Measurements from ENCODE around the gene NCK1. TPM values are rescaled to one million over a fixed set of nuclear protein-coding genes. Genes with fewer than 3 reads are reported as not detected.
"Not testable (repeated sequence)": the region's sequence is repeated elsewhere in the genome, so short reads cannot be mapped to it uniquely, and the experiment has no call there.

The NCK1 gene
- total and polyA plus RNA-seq, 2 donors: 45.2 to 70.2 TPM

GRCh38 chr3:136844724-136845123, 17.3 kb upstream of the NCK1 start:
- H3K4me1 ChIP-seq (ENCODE audit: control insufficient read depth in 2 of 2, insufficient read depth in 2 of 2, low read length in 2 of 2): peaks cover 0 to 1% of the 10 kb centered on the region in 2 donors
- no peak for DNase-seq (ENCODE audit: low read depth in 6 of 9, low spot score in 9 of 9)
- 96% methylated on average over 1 of the region's 1 CpG for WGBS
- no peak overlapping the region for H3K4me3 ChIP-seq (ENCODE audit: low read length in 2 of 2)
- H3K27ac ChIP-seq (ENCODE audit: low read depth in 1 of 2, low read length in 1 of 2): no peak overlapping the region
- H3K27me3 ChIP-seq (ENCODE audit: control insufficient read depth in 2 of 2, insufficient read depth in 1 of 2, low read length in 1 of 2): no peaks in the 10 kb centered on the region
- H3K36me3 ChIP-seq (ENCODE audit: control insufficient read depth in 2 of 2, insufficient read depth in 2 of 2, low read length in 1 of 2): peaks cover 13 to 21% of the 10 kb centered on the region in 2 donors
- H3K9me3 ChIP-seq (ENCODE audit: control insufficient read depth in 2 of 2, insufficient read depth in 1 of 2, low read length in 1 of 2): no peaks in the 10 kb centered on the region

- Histone ChIP-seq H3K9me3 (ENCODE audit: control insufficient read depth in 2 of 2, insufficient read depth in 1 of 2, low read length in 1 of 2) (no peaks in the 10 kb centered on the region), H3K4me1 (ENCODE audit: control insufficient read depth in 2 of 2, insufficient read depth in 2 of 2, low read length in 2 of 2) (no peaks in the 10 kb centered on the region), H3K27me3 (ENCODE audit: control insufficient read depth in 2 of 2, insufficient read depth in 1 of 2, low read length in 1 of 2) (no peaks in the 10 kb centered on the region), H3K27ac (ENCODE audit: low read depth in 1 of 2, low read length in 1 of 2) (no peak overlapping the region), H3K4me3 (ENCODE audit: low read length in 2 of 2) (no peak overlapping the region), H3K36me3 (ENCODE audit: control insufficient read depth in 2 of 2, insufficient read depth in 2 of 2, low read length in 1 of 2) (peaks cover 0 to 12% of the 10 kb centered on the region in 2 donors)
- 94% methylated on average over 4 of the region's 4 CpGs for WGBS
- DNase-seq (ENCODE audit: low read depth in 6 of 9, low spot score in 9 of 9): no peak
Measured at GRCh38 chr3:136852180-136852579, 9.8 kb upstream of the NCK1 start.

- Histone ChIP-seq H3K4me1 (ENCODE audit: control insufficient read depth in 2 of 2, insufficient read depth in 2 of 2, low read length in 2 of 2) (peaks cover 9 to 13% of the 10 kb centered on the region in 2 donors), H3K36me3 (ENCODE audit: control insufficient read depth in 2 of 2, insufficient read depth in 2 of 2, low read length in 1 of 2) (peaks cover 0 to 12% of the 10 kb centered on the region in 2 donors), H3K4me3 (ENCODE audit: low read length in 2 of 2) (no peak overlapping the region), H3K27ac (ENCODE audit: low read depth in 1 of 2, low read length in 1 of 2) (no peak overlapping the region), H3K9me3 (ENCODE audit: control insufficient read depth in 2 of 2, insufficient read depth in 1 of 2, low read length in 1 of 2) (no peaks in the 10 kb centered on the region), H3K27me3 (ENCODE audit: control insufficient read depth in 2 of 2, insufficient read depth in 1 of 2, low read length in 1 of 2) (no peaks in the 10 kb centered on the region)
- DNase-seq (ENCODE audit: low read depth in 6 of 9, low spot score in 9 of 9): no peak
Measured at GRCh38 chr3:136856665-136857064, 5.3 kb upstream of the NCK1 start.

GRCh38 chr3:136858381-136858780, 3.6 kb upstream of the NCK1 start:
- no peaks in the 10 kb centered on the region for H3K9me3 ChIP-seq (ENCODE audit: control insufficient read depth in 2 of 2, insufficient read depth in 1 of 2, low read length in 1 of 2)
- no peak overlapping the region for H3K4me3 ChIP-seq (ENCODE audit: low read length in 2 of 2)
- no peak for DNase-seq (ENCODE audit: low read depth in 6 of 9, low spot score in 9 of 9)
- peaks cover 0 to 12% of the 10 kb centered on the region in 2 donors for H3K36me3 ChIP-seq (ENCODE audit: control insufficient read depth in 2 of 2, insufficient read depth in 2 of 2, low read length in 1 of 2)
- peaks cover 9 to 14% of the 10 kb centered on the region in 2 donors for H3K4me1 ChIP-seq (ENCODE audit: control insufficient read depth in 2 of 2, insufficient read depth in 2 of 2, low read length in 2 of 2)
- H3K27ac ChIP-seq (ENCODE audit: low read depth in 1 of 2, low read length in 1 of 2): no peak overlapping the region
- no peaks in the 10 kb centered on the region for H3K27me3 ChIP-seq (ENCODE audit: control insufficient read depth in 2 of 2, insufficient read depth in 1 of 2, low read length in 1 of 2)

- Histone ChIP-seq H3K36me3 (ENCODE audit: control insufficient read depth in 2 of 2, insufficient read depth in 2 of 2, low read length in 1 of 2) (peaks cover 3 to 4% of the 10 kb centered on the region in 2 donors), H3K4me3 (ENCODE audit: low read length in 2 of 2) (peak overlapping the region; percentile 80 to 89), H3K4me1 (ENCODE audit: control insufficient read depth in 2 of 2, insufficient read depth in 2 of 2, low read length in 2 of 2) (peaks cover 9 to 18% of the 10 kb centered on the region in 2 donors), H3K9me3 (ENCODE audit: control insufficient read depth in 2 of 2, insufficient read depth in 1 of 2, low read length in 1 of 2) (no peaks in the 10 kb centered on the region), H3K27me3 (ENCODE audit: control insufficient read depth in 2 of 2, insufficient read depth in 1 of 2, low read length in 1 of 2) (no peaks in the 10 kb centered on the region), H3K27ac (ENCODE audit: low read depth in 1 of 2, low read length in 1 of 2) (peak overlapping the region in 1 of 2 donors; percentile 100)
- DNase-seq (ENCODE audit: low read depth in 6 of 9, low spot score in 9 of 9): no peak
- 84% methylated on average over 4 of the region's 4 CpGs for WGBS
Measured at GRCh38 chr3:136860541-136860940, 1.5 kb upstream of the NCK1 start.

- under 1% methylated on average over 39 of the region's 39 CpGs for WGBS
- peak overlapping the region; percentile 80 to 89 for H3K4me3 ChIP-seq (ENCODE audit: low read length in 2 of 2)
- peaks cover 9 to 18% of the 10 kb centered on the region in 2 donors for H3K4me1 ChIP-seq (ENCODE audit: control insufficient read depth in 2 of 2, insufficient read depth in 2 of 2, low read length in 2 of 2)
- no peaks in the 10 kb centered on the region for H3K27me3 ChIP-seq (ENCODE audit: control insufficient read depth in 2 of 2, insufficient read depth in 1 of 2, low read length in 1 of 2)
- DNase-seq (ENCODE audit: low read depth in 6 of 9, low spot score in 9 of 9): peak in 5 of 9 donors; percentile 31 to 65 (median 46)
- peaks cover 3 to 5% of the 10 kb centered on the region in 2 donors for H3K36me3 ChIP-seq (ENCODE audit: control insufficient read depth in 2 of 2, insufficient read depth in 2 of 2, low read length in 1 of 2)
- H3K27ac ChIP-seq (ENCODE audit: low read depth in 1 of 2, low read length in 1 of 2): peak overlapping the region; percentile 99 to 100
- no peaks in the 10 kb centered on the region for H3K9me3 ChIP-seq (ENCODE audit: control insufficient read depth in 2 of 2, insufficient read depth in 1 of 2, low read length in 1 of 2)
Measured at GRCh38 chr3:136862617-136863322, 762 bp downstream of the NCK1 start.

GRCh38 chr3:136869282-136869681, 7.3 kb downstream of the NCK1 start:
- H3K4me1 ChIP-seq (ENCODE audit: control insufficient read depth in 2 of 2, insufficient read depth in 2 of 2, low read length in 2 of 2): no peaks in the 10 kb centered on the region
- H3K4me3 ChIP-seq (ENCODE audit: low read length in 2 of 2): no peak overlapping the region
- peaks cover 21 to 42% of the 10 kb centered on the region in 2 donors for H3K36me3 ChIP-seq (ENCODE audit: control insufficient read depth in 2 of 2, insufficient read depth in 2 of 2, low read length in 1 of 2)
- DNase-seq (ENCODE audit: low read depth in 6 of 9, low spot score in 9 of 9): no peak
- peaks cover 0 to 3% of the 10 kb centered on the region in 2 donors for H3K9me3 ChIP-seq (ENCODE audit: control insufficient read depth in 2 of 2, insufficient read depth in 1 of 2, low read length in 1 of 2)
- no peak overlapping the region for H3K27ac ChIP-seq (ENCODE audit: low read depth in 1 of 2, low read length in 1 of 2)
- WGBS: 98% methylated on average over 9 of the region's 9 CpGs
- no peaks in the 10 kb centered on the region for H3K27me3 ChIP-seq (ENCODE audit: control insufficient read depth in 2 of 2, insufficient read depth in 1 of 2, low read length in 1 of 2)

- H3K4me1 ChIP-seq (ENCODE audit: control insufficient read depth in 2 of 2, insufficient read depth in 2 of 2, low read length in 2 of 2); H3K9me3 ChIP-seq (ENCODE audit: control insufficient read depth in 2 of 2, insufficient read depth in 1 of 2, low read length in 1 of 2); DNase-seq (ENCODE audit: low read depth in 6 of 9, low spot score in 9 of 9); H3K27me3 ChIP-seq (ENCODE audit: control insufficient read depth in 2 of 2, insufficient read depth in 1 of 2, low read length in 1 of 2); H3K4me3 ChIP-seq (ENCODE audit: low read length in 2 of 2); H3K27ac ChIP-seq (ENCODE audit: low read depth in 1 of 2, low read length in 1 of 2): not testable (repeated sequence)
- 99% methylated on average over 3 of the region's 3 CpGs for WGBS
- H3K36me3 ChIP-seq (ENCODE audit: control insufficient read depth in 2 of 2, insufficient read depth in 2 of 2, low read length in 1 of 2): peaks cover 19 to 42% of the 10 kb centered on the region in 2 donors
Measured at GRCh38 chr3:136872258-136872657, 10.2 kb downstream of the NCK1 start.

GRCh38 chr3:136879510-136879909, 17.5 kb downstream of the NCK1 start:
- not testable (repeated sequence) for H3K27ac ChIP-seq (ENCODE audit: low read depth in 1 of 2, low read length in 1 of 2); H3K27me3 ChIP-seq (ENCODE audit: control insufficient read depth in 2 of 2, insufficient read depth in 1 of 2, low read length in 1 of 2); DNase-seq (ENCODE audit: low read depth in 6 of 9, low spot score in 9 of 9); H3K36me3 ChIP-seq (ENCODE audit: control insufficient read depth in 2 of 2, insufficient read depth in 2 of 2, low read length in 1 of 2); H3K4me3 ChIP-seq (ENCODE audit: low read length in 2 of 2); H3K9me3 ChIP-seq (ENCODE audit: control insufficient read depth in 2 of 2, insufficient read depth in 1 of 2, low read length in 1 of 2)
- peaks cover 9 to 15% of the 10 kb centered on the region in 2 donors for H3K4me1 ChIP-seq (ENCODE audit: control insufficient read depth in 2 of 2, insufficient read depth in 2 of 2, low read length in 2 of 2)
- 96% methylated on average over 2 of the region's 2 CpGs for whole genome bisulfite sequencing

All from thymus (tissue), 11 donors.